ENCODE measurements around the gene TTC21A. TPM values are rescaled to one million over a fixed set of nuclear protein-coding genes. Genes with fewer than 3 reads are reported as not detected.
A peak's percentile ranks its signal among the peaks of the same experiment; 100 is the strongest.

Gene TTC21A
- total and polyA plus RNA-seq, 7 donors, result 0.60 to 7.1 (median 4.3) TPM

- WGBS, 2 donors, result 92 to 98% methylated on average over 1 of the region's 1 CpG
- no peak for TF ChIP-seq EP300 (IDR thresholded peaks at IDR 0.05)
- H3K27me3 ChIP-seq, result no peaks in the 10 kb centered on the region
- H3K36me3 ChIP-seq, result peaks cover 0 to 4% (median 0%) of the 10 kb centered on the region in 4 donors
- no peaks in the 10 kb centered on the region for H3K4me1 ChIP-seq
- H3K4me3 ChIP-seq, result no peak overlapping the region
- H3K27ac ChIP-seq, result no peak overlapping the region
- H3K9me3 ChIP-seq, result no peaks in the 10 kb centered on the region
- peak; percentile 24 for DNase-seq
- intact Hi-C loops (cut with DNase I), result no loop called here
Observed at GRCh38 chr3:39133093-39133490, 25.6 kb downstream of the TTC21A start.

DNA sequence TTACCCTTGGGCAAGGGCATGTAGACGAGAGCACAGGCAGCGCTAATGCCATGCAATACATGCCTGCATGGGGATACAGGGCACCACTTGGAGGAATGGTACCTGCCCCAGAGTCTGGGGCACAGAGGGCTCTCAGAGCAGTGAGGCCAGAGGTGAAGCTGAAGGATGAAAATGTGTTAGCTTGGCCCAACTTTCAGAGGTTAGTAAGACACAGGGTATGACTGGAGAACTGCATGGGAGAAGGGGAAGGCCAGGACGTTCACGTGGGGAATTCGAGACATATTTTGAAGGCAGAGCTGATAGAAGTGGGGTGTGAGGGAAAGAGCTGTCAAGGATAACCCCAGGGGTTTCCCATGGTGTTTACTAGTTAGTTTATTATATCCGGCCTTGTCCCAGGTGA lies 26.3 kb downstream of the TTC21A start:
- Histone ChIP-seq H3K36me3 (peaks cover 0 to 4% (median 0%) of the 10 kb centered on the region in 4 donors), H3K4me3 (no peak overlapping the region), H3K4me1 (peaks cover 0 to 5% (median 3%) of the 10 kb centered on the region in 4 donors), H3K27me3 (no peaks in the 10 kb centered on the region), H3K27ac (no peak overlapping the region), H3K9me3 (no peaks in the 10 kb centered on the region)
- peak; percentile 35 for DNase-seq
- 77% methylated on average over 6 of the region's 6 CpGs for WGBS, 2 donors
- TF ChIP-seq POLR2AphosphoS5 (IDR thresholded peaks at IDR 0.05), result no peak
- no peak for TF ChIP-seq POLR2A (IDR thresholded peaks at IDR 0.05)
- no peak for TF ChIP-seq EP300 (IDR thresholded peaks at IDR 0.05)
- no peak for TF ChIP-seq CTCF (IDR thresholded peaks at IDR 0.05)
- intact Hi-C loops (cut with DNase I), result no loop called here

DNA sequence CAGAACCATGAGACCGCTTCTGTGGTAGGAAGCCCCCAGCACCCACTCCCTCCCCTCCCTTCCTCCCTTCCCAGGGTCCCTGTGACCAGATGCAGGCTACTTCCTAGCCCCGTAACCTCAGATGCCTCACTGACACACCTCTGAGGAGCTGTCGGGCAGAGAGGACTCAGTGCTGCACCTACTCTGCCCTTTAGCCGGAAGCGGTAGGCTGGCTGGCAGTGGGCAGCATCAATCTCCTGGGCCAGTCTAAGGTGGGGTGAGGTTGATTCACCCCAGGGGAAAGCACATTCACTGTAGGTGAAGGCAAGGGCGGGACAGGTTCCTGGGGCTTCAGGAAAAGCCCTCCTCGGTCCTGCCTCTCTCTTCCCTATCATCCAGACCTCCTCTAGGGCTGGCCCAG lies 26.8 kb downstream of the TTC21A start:
- intact Hi-C loops (cut with DNase I), result no loop called here
- H3K9me3 ChIP-seq, result no peaks in the 10 kb centered on the region
- DNase-seq, result peak; percentile 44
- TF ChIP-seq POLR2A (IDR thresholded peaks at IDR 0.05) (no peak), CTCF (IDR thresholded peaks at IDR 0.05) (no peak), POLR2AphosphoS5 (IDR thresholded peaks at IDR 0.05) (no peak), EP300 (IDR thresholded peaks at IDR 0.05) (no peak)
- peaks cover 0 to 10% (median 7%) of the 10 kb centered on the region in 4 donors for H3K4me1 ChIP-seq
- H3K36me3 ChIP-seq, result peaks cover 0 to 4% (median 0%) of the 10 kb centered on the region in 4 donors
- no peak overlapping the region for H3K27ac ChIP-seq
- H3K27me3 ChIP-seq, result no peaks in the 10 kb centered on the region
- H3K4me3 ChIP-seq, result no peak overlapping the region
- 81 to 86% methylated on average over 7 of the region's 7 CpGs for WGBS, 2 donors

GRCh38 chr3:39135170-39135805 lies 27.8 kb downstream of the TTC21A start:
- TF ChIP-seq EP300 (IDR thresholded peaks at IDR 0.05) (peak in 1 of 4 donors; percentile 21), POLR2A (IDR thresholded peaks at IDR 0.05) (no peak), CTCF (IDR thresholded peaks at IDR 0.05) (no peak), POLR2AphosphoS5 (IDR thresholded peaks at IDR 0.05) (peak in 3 of 4 donors; percentile 15 to 37 (median 19))
- Histone ChIP-seq H3K9me3 (no peaks in the 10 kb centered on the region), H3K4me3 (no peak overlapping the region), H3K27ac (no peak overlapping the region), H3K4me1 (peaks cover 0 to 20% (median 14%) of the 10 kb centered on the region in 4 donors), H3K27me3 (no peaks in the 10 kb centered on the region), H3K36me3 (peaks cover 0 to 6% (median 0%) of the 10 kb centered on the region in 4 donors)
- 69 to 81% methylated on average over 8 of the region's 8 CpGs for WGBS, 2 donors
- intact Hi-C loops (cut with DNase I), result no loop called here
- peak; percentile 62 for DNase-seq

DNA sequence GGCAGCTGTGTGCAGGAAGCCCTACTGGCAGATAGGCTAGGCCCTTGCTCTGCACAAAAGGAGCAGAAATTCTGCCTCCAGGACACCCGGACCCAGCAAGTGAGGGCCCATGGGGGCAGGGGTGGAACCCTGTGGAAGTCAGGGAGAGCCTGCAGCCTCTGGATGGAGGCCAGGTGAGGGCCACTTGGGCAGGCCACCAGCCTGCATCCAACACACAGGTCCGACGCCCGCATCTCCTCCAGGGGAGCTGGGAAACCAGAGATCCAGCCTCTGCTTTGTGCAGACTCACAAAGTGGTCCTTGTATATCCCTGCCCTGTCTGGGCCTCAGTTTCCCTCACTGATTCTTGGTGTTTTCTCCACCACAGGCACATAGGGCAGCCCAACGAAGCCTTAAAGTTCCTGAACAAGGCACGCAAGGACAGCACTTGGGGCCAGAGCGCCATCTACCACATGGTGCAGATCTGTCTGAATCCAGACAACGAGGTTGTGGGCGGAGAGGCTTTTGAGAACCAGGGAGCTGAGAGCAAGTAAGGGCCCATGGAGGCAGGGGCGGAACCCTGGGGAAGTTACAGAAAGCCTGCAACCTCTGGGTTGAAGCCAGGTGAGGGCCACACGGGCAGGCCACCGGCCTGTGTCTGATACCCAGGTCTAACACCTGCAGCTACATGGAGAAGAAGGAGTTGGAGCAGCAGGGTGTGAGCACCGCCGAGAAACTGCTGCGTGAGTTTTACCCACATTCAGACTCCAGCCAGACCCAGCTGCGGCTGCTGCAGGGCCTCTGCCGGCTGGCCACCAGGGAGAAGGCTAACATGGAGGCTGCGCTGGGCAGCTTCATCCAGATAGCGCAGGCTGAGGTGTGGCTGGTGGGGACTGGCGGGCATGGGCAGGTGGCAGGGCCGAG lies 29.3 kb downstream of the TTC21A start:
- H3K36me3 ChIP-seq, result peaks cover 0 to 21% (median under 1%) of the 10 kb centered on the region in 4 donors

More for the DNA sequence above, 29.3 kb downstream of the TTC21A start:
- TF ChIP-seq CTCF (IDR thresholded peaks at IDR 0.05) (no peak), POLR2AphosphoS5 (IDR thresholded peaks at IDR 0.05) (no peak), POLR2A (IDR thresholded peaks at IDR 0.05) (no peak)
- H3K4me1 ChIP-seq, result peaks cover 0 to 35% (median 25%) of the 10 kb centered on the region in 4 donors
- 92 to 93% methylated on average over 21 of the region's 21 CpGs for WGBS, 2 donors
- DNase-seq, result peak; percentile 64
- H3K27me3 ChIP-seq, result no peaks in the 10 kb centered on the region
- intact Hi-C loops (cut with DNase I), result no loop called here
- H3K27ac ChIP-seq, result no peak overlapping the region
- H3K9me3 ChIP-seq, result no peaks in the 10 kb centered on the region
- H3K4me3 ChIP-seq, result no peak overlapping the region

Data from sigmoid colon (tissue), 7 donors.